Smooth muscle cell (in vitro differentiated cells): ENCODE measurements around the gene KIF2C. TPM values are rescaled to one million over a fixed set of nuclear protein-coding genes. Genes with fewer than 3 reads are reported as not detected.

Experiments
- DNase-seq: peaks from one replicate; lab custom pipeline; 2025; ENCODE audit not compliant: unreplicated experiment; lab: John Stamatoyannopoulos, UW
- H2AFZ ChIP-seq: fragments of 200-600 bp; sonication (generic); 2 replicates; pipeline ENCODE4 v1.6.0; 2016; ENCODE audit warnings: antibody characterized with exemption, low read depth, mild to moderate bottlenecking
- H3F3A ChIP-seq: fragments of 200-600 bp; sonication (generic); 2 replicates; pipeline ENCODE4 v1.6.0; 2017; ENCODE audit warnings: antibody characterized with exemption, low read depth
- H3K27ac ChIP-seq: fragments of 200-600 bp; sonication (generic); 2 replicates; pipeline ENCODE4 v1.5.1; 2016; ENCODE audit warnings: low read depth, mild to moderate bottlenecking
- H3K27me3 ChIP-seq: fragments of 200-600 bp; sonication (generic); 2 replicates; pipeline ENCODE4 v1.6.1; 2016; ENCODE audit warnings: low read depth, mild to moderate bottlenecking
- H3K36me3 ChIP-seq: fragments of 200-600 bp; sonication (generic); 2 replicates; pipeline ENCODE4 v1.5.1; 2016; ENCODE audit warnings: low read depth
- H3K4me1 ChIP-seq: fragments of 200-600 bp; sonication (generic); 2 replicates; pipeline ENCODE4 v1.5.1; 2016; ENCODE audit warnings: low read depth
- H3K4me2 ChIP-seq: fragments of 200-600 bp; sonication (generic); 2 replicates; pipeline ENCODE4 v1.6.0; 2016; ENCODE audit warnings: mild to moderate bottlenecking
- H3K4me3 ChIP-seq: fragments of 200-600 bp; sonication (generic); 2 replicates; pipeline ENCODE4 v1.5.1; 2016; ENCODE audit warnings: mild to moderate bottlenecking
- H3K79me2 ChIP-seq: fragments of 200-600 bp; sonication (generic); 2 replicates; pipeline ENCODE4 v1.6.0; 2016; ENCODE audit warnings: low read depth, mild to moderate bottlenecking
- H3K9ac ChIP-seq: fragments of 200-600 bp; sonication (generic); 2 replicates; pipeline ENCODE4 v1.6.0; 2016; ENCODE audit warnings: low read depth
- H3K9me3 ChIP-seq: fragments of 200-600 bp; sonication (generic); replicated peaks from 2 replicates; pipeline ENCODE4 v1.5.1; 2016; ENCODE audit warnings: low read depth
- H4K20me1 ChIP-seq: fragments of 200-600 bp; sonication (generic); 2 replicates; pipeline ENCODE4 v1.6.0; 2016; ENCODE audit warnings: low read depth
- CTCF ChIP-seq: fragments of 200-600 bp; sonication (generic); IDR thresholded peaks from 2 replicates; pipeline ENCODE4 v1.5.1; 2017; ENCODE audit warnings: borderline replicate concordance, mild to moderate bottlenecking, antibody characterized with exemption; ENCODE audit not compliant: insufficient read depth, poor library complexity, severe bottlenecking
- WGBS: methylation state at CpG from one replicate; pipeline ENCODE4 v1.1.7; 2016; ENCODE audit warnings: low lambda C conversion rate; 5-methylcytosine and 5-hydroxymethylcytosine counted together
- polyA plus RNA-seq: library from polyadenylated mRNA; unstranded; fragments of >200 nt; fragmentation: Nextera tagmentation; extraction: Ambion mirVana; gene quantifications from 2 replicates; pipeline ENCODE4 v1.2.1, GENCODE V29; 2016
- total RNA-seq: library from RNA; depleted of rRNA; stranded (reverse); fragments of >200 nt; gene quantifications from 2 replicates; pipeline ENCODE4 v1.2.3, GENCODE V29; 2014

The KIF2C gene
- total and polyA plus RNA-seq, 2 experiments from 2014 or later = 5.7 to 8.5 TPM

- H3K9ac ChIP-seq = peak overlapping the region; percentile 98
- H2AFZ ChIP-seq = no peak overlapping the region
- no peaks in the 10 kb centered on the region for H3K27me3 ChIP-seq
- peak; percentile 93 for DNase-seq
- H3K9me3 ChIP-seq = no peaks in the 10 kb centered on the region
- H3K4me3 ChIP-seq = peak overlapping the region; percentile 40
- peaks cover 51% of the 10 kb centered on the region for H3K4me1 ChIP-seq
- no peak for TF ChIP-seq CTCF
- H3K79me2 ChIP-seq = peaks cover 40% of the 10 kb centered on the region
- H4K20me1 ChIP-seq = peaks cover 22% of the 10 kb centered on the region
- peak overlapping the region; percentile 91 for H3K4me2 ChIP-seq
- peak overlapping the region; percentile 100 for H3K27ac ChIP-seq
- 3% methylated on average over 16 of the region's 16 CpGs for WGBS
- no peaks in the 10 kb centered on the region for H3K36me3 ChIP-seq
- H3F3A ChIP-seq = peaks cover 37% of the 10 kb centered on the region
These were observed 67.9 kb downstream of the KIF2C start for GRCh38 chr1:44807364-44808062.

GRCh38 chr1:44808063-44808937 is 68.7 kb downstream of the KIF2C start, which contains the start of gene BTBD19:
Gene BTBD19, plus strand, starts transcription at chr1:44808523. Its CDS starts 298 bp downstream, at chr1:44808821.
- Histone ChIP-seq H3K9ac (peak within 1 kb of the TSS; percentile 98), H3K27me3 (no peaks in the 10 kb centered on the region), H3K9me3 (no peaks in the 10 kb centered on the region), H3K4me2 (peak within 1 kb of the TSS; percentile 91), H3K79me2 (peaks cover 32% of the 10 kb centered on the region), H4K20me1 (peaks cover 22% of the 10 kb centered on the region), H2AFZ (no peak within 1 kb of the TSS), H3K4me1 (peaks cover 48% of the 10 kb centered on the region), H3F3A (peaks cover 37% of the 10 kb centered on the region), H3K36me3 (no peaks in the 10 kb centered on the region), H3K27ac (peak within 1 kb of the TSS; percentile 100), H3K4me3 (peak within 1 kb of the TSS; percentile 40)
- WGBS = 30% methylated on average over 16 of the region's 23 CpGs
- peak; percentile 85 for DNase-seq
- no peak for TF ChIP-seq CTCF

GRCh38 chr1:44808938-44809917 is 69.6 kb downstream of the KIF2C start:
- H3K9ac ChIP-seq = peak overlapping the region; percentile 98
- H3K79me2 ChIP-seq = peaks cover 25% of the 10 kb centered on the region
- no peak for DNase-seq

More at GRCh38 chr1:44808938-44809917, 69.6 kb downstream of the KIF2C start:
- H3K27me3 ChIP-seq = no peaks in the 10 kb centered on the region
- no peak overlapping the region for H2AFZ ChIP-seq
- WGBS = 33% methylated on average over 6 of the region's 6 CpGs
- peaks cover 48% of the 10 kb centered on the region for H3K4me1 ChIP-seq
- peaks cover 18% of the 10 kb centered on the region for H4K20me1 ChIP-seq
- no peak for TF ChIP-seq CTCF
- H3K4me2 ChIP-seq = peak overlapping the region; percentile 91
- H3K4me3 ChIP-seq = peak overlapping the region; percentile 40
- H3K27ac ChIP-seq = peak overlapping the region; percentile 100
- H3F3A ChIP-seq = peaks cover 37% of the 10 kb centered on the region
- no peaks in the 10 kb centered on the region for H3K36me3 ChIP-seq
- no peaks in the 10 kb centered on the region for H3K9me3 ChIP-seq
